ENCODE results near the gene ZNF470.

The ZNF470 gene

DNA sequence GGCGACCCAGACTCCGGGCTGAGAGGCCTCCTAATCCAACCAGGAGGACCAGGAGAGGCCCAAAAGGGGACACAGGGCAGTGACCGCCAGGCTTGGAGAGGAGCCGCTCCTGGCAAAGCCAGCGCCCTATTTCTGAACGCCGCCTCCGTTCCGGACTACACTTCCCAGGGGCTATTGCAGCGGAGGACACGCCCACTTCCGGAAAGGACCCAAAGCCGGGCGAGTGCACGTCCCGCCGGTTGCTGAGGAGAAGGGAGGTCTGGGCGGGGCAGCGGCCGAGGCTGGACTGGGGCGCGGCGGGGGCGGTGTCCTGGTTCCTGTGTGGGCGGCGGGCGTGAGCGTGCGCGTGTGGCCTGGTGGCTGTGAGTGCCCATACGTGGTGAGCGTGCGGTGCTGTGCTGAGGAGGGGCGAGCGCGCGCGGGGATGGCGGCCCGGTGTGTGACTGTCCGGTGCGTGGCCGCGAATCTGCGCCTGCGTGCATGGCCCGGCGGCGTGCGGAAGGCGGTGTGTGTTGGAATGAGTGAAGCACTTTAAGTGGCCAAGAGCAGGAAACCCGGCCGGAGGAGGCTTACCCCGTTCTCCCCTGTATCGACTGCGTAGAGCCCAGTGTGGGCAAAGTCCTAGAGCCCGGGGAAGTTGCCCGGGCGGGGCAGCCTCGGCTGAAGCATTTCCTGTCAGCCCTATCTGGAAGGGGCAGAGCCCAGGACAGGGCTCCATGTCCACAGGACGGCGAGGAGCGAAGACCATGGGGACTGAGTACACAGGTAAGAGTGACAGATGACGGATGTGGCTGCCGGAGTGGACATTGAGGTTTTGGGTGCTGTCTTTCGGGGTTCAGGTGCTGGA, at the start of gene ZNF470:
Gene ZNF470 (plus strand): TSS at position 195 of the 847 bp plus-strand sequence. CDS start 2,844 bp downstream, outside the sequence.
- peak; percentile 81 for DNase-seq

- no peak for DNase-seq
Observed at GRCh38 chr19:56525214-56525860, 41.9 kb upstream of the ZNF470 start.

- DNase-seq, result no peak
Observed at GRCh38 chr19:56537442-56537841, 29.8 kb upstream of the ZNF470 start.

DNA sequence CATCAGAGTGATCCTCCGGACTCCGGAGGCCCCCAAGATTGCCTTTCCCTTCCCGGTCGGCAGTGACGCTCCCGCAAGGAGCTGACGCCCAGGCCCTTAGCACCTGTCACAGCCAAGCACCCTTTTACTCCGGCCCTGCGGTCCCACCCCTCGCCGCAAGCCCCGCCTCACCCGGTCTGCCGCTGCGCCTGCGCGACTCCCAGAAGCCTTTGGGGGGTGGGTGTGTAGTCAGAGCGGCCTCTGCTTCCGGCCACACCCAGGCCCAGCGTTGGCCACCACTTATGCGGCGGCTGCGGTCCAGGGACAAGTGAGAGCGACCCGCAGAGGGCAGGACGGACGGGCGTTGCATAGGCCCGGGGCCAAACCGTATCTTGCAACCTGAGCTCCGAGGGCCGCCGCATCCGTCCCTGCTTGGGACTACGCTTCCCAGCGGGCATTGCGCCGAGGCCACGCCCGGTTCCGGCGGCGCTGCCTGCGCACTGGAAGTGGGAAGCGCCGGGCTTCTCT, 29.0 kb upstream of the ZNF470 start:
- peak; percentile 80 for DNase-seq

GRCh38 chr19:56538761-56539263, 28.5 kb upstream of the ZNF470 start, which contains the start of gene ZFP28:
Gene ZFP28, plus strand, starts transcription at chr19:56538948. Its CDS starts 71 bp downstream, at chr19:56539019.
- peak; percentile 56 for DNase-seq

GRCh38 chr19:56543776-56544175, 23.5 kb upstream of the ZNF470 start:
- no peak for DNase-seq

- no peak for DNase-seq
Observed at GRCh38 chr19:56547535-56547934, 19.7 kb upstream of the ZNF470 start.

DNA sequence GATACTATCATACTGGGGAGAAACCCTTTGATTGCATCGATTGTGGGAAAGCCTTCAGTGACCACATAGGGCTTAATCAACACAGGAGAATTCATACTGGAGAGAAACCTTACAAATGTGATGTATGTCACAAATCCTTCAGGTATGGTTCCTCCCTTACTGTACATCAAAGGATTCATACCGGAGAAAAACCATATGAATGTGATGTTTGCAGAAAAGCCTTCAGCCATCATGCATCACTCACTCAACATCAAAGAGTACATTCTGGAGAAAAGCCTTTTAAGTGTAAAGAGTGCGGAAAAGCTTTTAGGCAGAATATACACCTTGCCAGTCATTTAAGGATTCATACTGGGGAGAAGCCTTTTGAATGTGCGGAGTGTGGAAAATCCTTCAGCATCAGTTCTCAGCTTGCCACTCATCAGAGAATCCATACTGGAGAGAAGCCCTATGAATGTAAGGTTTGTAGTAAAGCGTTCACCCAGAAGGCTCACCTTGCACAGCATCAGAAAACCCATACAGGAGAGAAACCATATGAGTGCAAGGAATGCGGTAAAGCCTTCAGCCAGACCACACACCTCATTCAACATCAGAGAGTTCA, 12.9 kb upstream of the ZNF470 start:
- DNase-seq, result no peak

DNA sequence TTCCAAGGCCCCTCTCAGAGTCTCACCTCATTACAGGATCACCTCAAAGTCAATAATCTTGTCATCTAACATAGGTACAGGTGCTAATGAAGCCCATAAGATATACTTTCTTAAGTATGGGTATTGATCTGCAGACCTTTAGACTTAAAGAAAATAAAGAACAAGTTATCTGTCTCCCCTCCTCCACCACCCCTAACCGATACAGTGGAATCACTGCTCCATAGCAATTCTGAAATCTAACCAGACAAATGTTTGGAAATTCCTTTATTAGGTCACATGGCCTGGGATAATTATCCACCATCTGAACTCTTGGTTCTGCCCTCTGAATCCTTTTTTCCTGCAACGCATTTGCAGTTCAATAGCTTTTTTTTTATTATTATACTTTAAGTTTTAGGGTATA, 4.5 kb upstream of the ZNF470 start:
- no peak for DNase-seq

- DNase-seq, result peak; percentile 28
Observed at GRCh38 chr19:56566904-56567273, 379 bp upstream of the ZNF470 start.

DNA sequence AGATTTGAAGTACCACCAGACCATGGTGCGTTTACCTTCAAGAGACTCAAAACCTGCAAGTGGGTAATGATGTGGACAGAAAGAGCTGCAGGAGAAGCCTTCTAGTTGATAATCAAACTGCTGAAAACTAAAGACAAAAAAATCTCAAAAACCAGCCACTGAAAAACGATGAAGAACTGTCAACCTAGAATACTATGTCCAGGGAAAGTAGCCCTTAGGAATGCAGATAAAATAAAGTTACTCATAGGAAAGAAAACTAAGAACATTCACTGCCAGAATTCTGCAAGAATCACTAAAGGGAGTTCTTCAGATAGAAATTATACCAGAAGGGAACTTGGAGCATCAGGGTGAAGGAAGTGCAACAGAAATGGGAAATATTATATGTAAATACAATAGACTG, 5.3 kb downstream of the ZNF470 start:
- no peak for DNase-seq

DNA sequence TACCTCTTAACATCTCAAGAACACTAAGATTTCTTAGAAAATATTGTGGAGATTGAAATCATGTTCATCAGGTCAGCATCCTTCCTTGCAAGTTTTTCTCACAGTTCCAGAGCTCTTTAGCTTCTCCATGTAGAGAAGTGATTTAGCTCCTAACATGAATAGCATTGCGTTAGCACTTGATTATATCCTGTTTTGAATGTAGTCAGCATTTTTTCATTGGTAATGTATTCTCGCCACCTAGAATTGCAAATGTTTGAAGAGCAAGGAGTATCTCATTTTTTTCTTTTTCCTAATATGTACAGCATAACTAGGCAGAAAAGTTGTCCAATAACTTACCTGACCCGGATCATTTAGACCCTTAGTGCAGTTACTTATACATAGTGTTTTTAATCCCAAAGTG, 6.6 kb downstream of the ZNF470 start:
- DNase-seq, result no peak

GRCh38 chr19:56577719-56578602, 10.7 kb downstream of the ZNF470 start:
- no peak for DNase-seq

GRCh38 chr19:56594446-56594782, 27.1 kb downstream of the ZNF470 start:
- no peak for DNase-seq

DNA sequence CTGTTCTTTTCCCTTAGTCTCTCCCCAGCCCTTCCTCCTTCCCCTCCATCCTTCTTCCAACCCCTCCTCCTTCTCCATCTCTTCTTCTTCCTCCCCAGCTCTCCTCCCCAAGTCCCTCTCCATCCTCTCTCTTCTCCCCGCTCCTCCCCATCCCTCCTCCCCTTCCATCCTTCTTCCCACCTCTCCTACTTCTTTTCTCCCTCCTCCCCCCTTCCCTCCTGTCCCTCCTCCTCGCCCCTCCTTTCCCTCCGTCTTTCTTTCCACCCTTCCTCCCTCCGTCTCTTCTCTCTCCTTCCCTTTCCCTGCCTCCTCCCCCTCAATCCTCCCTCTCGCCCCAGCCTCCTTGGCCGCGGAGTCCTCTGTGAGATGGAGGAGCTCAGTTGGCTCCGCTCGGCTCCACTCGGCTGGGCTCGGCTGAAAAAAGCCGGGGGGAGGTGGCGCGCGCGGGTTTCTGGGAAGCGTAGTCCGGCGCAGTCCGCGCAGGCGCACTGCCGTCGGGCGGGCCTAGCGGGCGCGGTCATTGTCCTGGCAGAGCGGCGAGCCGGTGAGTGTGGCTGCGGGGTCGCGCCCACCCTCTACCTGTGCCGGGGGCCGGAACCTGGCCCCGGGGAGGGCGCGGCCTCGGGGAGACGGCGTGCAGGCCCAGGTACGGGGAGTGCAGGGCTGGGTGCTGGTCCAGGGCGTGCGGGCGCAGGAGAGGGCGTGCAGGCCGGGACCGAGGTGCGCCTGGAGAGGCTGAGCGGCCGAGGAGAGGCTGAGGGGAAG, 27.7 kb downstream of the ZNF470 start, which contains the start of gene ZNF71:
Gene ZNF71 (plus strand): TSS at position 520 of the 765 bp plus-strand sequence. CDS start 6,257 bp downstream, outside the sequence.
- DNase-seq, result peak; percentile 79

GRCh38 chr19:56595548-56595899, 28.3 kb downstream of the ZNF470 start:
- no peak for DNase-seq

- no peak for DNase-seq
Observed at GRCh38 chr19:56596676-56597075, 29.4 kb downstream of the ZNF470 start.

- no peak for DNase-seq
Observed at GRCh38 chr19:56597696-56598095, 30.4 kb downstream of the ZNF470 start.

GRCh38 chr19:56601375-56601774, 34.1 kb downstream of the ZNF470 start:
- no peak for DNase-seq

- DNase-seq, result no peak
Observed at GRCh38 chr19:56603829-56604228, 36.6 kb downstream of the ZNF470 start.

DNA sequence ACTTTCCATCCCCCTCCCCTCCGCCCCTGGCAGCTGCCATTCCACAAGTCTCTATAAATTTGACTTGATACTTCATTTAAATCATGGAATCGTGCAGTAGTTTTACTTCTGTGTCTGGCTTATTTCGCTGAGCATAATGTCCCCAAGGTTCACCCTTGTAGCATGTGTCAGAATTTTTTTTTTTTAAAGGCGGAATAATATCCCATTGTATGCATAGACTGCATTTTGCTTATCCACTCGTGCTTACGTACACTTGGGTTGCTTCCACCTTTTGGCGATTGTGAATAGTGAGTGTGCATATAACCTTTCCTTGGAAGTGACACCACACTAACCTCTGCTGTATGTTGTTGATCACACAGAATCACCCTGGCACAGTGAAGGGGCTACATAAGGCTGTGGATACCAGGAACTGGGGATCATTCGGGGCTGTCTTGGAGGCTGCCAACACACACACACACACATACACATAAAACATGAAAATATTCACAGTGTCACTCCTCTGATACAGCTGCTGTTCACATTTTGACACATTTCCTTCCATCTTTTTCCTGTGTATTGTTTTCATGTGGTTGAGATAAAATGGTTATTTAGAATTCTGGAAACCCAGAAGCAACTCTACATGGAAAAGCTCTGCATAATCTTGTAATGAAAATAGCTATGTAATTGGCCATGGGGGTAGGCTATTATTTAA, 41.2 kb downstream of the ZNF470 start:
- DNase-seq, result no peak

All from DMS79 (cell line).